CD4-positive, alpha-beta T cell (primary cell): ENCODE results near the gene SORCS2. TPM values are rescaled to one million over a fixed set of nuclear protein-coding genes. Genes with fewer than 3 reads are reported as not detected.

Experiments
- ATAC-seq: fragments of 200-7000 bp; cut with Tn5 transposase; one replicate; pipeline ENCODE4 v1.10.0; 2022; ENCODE audit warnings: mild to moderate bottlenecking; ENCODE audit not compliant: poor library complexity
- CTCF ChIA-PET: fragments of 350-600 bp; sonication (Branson Sonifier 250); formaldehyde crosslinking; loops from one replicate; lab custom pipeline; 2021; ENCODE audit warnings: antibody characterized with exemption, inconsistent platforms; lab: Charles Lee
- POLR2A ChIA-PET: fragments of 350-600 bp; sonication (Branson Sonifier 250); formaldehyde crosslinking; loops from one replicate; lab custom pipeline; 2021; ENCODE audit warnings: antibody characterized with exemption, inconsistent platforms; lab: Charles Lee
- DNase-seq, 14 experiments: peaks; one replicate each; pipeline ENCODE4 v3.0.0-alpha.2; 2013 to 2020; ENCODE audit warnings: mixed read lengths in 2 of 14
- H3K27ac ChIP-seq, 2 donors: one replicate each; pipeline versions ENCODE4 v1.5.1 to v1.7.0; 2013; ENCODE audit warnings: low read length in 2 of 2, low read depth in 1 of 2, mild to moderate bottlenecking in 1 of 2
- H3K27me3 ChIP-seq, 2 experiments: 1 replicate in 1 of 2; 2 replicates in 1 of 2; pipeline versions ENCODE4 v1.6.1 to v1.7.0; 2013; ENCODE audit warnings: low read length in 2 of 2, control low read depth in 1 of 2, mild to moderate bottlenecking in 1 of 2, moderate library complexity in 1 of 2; ENCODE audit not compliant: insufficient read depth in 2 of 2, control insufficient read depth in 1 of 2
- H3K36me3 ChIP-seq: one replicate; pipeline ENCODE4 v1.6.1; 2013; ENCODE audit warnings: low read length, control low read depth; ENCODE audit not compliant: insufficient read depth
- H3K4me1 ChIP-seq: one replicate; pipeline ENCODE4 v1.6.1; 2013; ENCODE audit warnings: low read length, control low read depth; ENCODE audit not compliant: insufficient read depth
- H3K4me3 ChIP-seq: one replicate; pipeline ENCODE4 v1.5.1; 2013; ENCODE audit warnings: mild to moderate bottlenecking, low read length, moderate library complexity
- H3K9me3 ChIP-seq, 2 experiments: 1 replicate in 1 of 2; 2 replicates in 1 of 2; pipeline versions ENCODE4 v1.6.1 to v1.7.0; 2013; ENCODE audit warnings: low read length in 2 of 2, mild to moderate bottlenecking in 2 of 2, control low read depth in 1 of 2, moderate library complexity in 1 of 2; ENCODE audit not compliant: control insufficient read depth in 1 of 2, insufficient read depth in 1 of 2
- H3K27ac Mint-ChIP-seq: one replicate; pipeline ENCODE4 v1.8.0; 2020; ENCODE audit warnings: mixed read lengths
- H3K27me3 Mint-ChIP-seq: one replicate; pipeline ENCODE4 v1.8.0; 2021; ENCODE audit warnings: mixed read lengths
- H3K36me3 Mint-ChIP-seq: one replicate; pipeline ENCODE4 v1.8.0; 2021; ENCODE audit warnings: low read depth, mixed read lengths
- H3K4me1 Mint-ChIP-seq: one replicate; pipeline ENCODE4 v1.8.0; 2021; ENCODE audit warnings: low read depth, mixed read lengths
- H3K4me3 Mint-ChIP-seq: one replicate; pipeline ENCODE4 v1.8.0; 2020; ENCODE audit warnings: mild to moderate bottlenecking, mixed read lengths
- H3K9me3 Mint-ChIP-seq: one replicate; pipeline ENCODE4 v1.8.0; 2020; ENCODE audit warnings: mixed read lengths
- intact Hi-C, 2 experiments: fragments of 100-400 bp; cut with DNase I in 1 of 2; cut with micrococcal nuclease in 1 of 2; formaldehyde crosslinking; loops; one replicate each; pipeline versions ENCODE4 v1.15.1 to v1.9.0; 2023 to 2025; cut with DNase I, micrococcal nuclease
- total RNA-seq, 174 experiments: library from RNA in 2 of 174; stranded (reverse) in 2 of 174; gene quantifications; one replicate each; pipeline ENCODE4 v1.2.3 and lab custom pipeline; 2021 to 2026
- TF ChIP-seq, protein P1 (sequence below): fragments of 200-600 bp; IDR thresholded peaks from one replicate; pipeline ENCODE4 v1.8.0; 2022; ENCODE audit warnings: antibody characterized with exemption, mild to moderate bottlenecking

The SORCS2 gene
- total RNA-seq, 2 experiments from 2014 or later, result not detected

DNA sequence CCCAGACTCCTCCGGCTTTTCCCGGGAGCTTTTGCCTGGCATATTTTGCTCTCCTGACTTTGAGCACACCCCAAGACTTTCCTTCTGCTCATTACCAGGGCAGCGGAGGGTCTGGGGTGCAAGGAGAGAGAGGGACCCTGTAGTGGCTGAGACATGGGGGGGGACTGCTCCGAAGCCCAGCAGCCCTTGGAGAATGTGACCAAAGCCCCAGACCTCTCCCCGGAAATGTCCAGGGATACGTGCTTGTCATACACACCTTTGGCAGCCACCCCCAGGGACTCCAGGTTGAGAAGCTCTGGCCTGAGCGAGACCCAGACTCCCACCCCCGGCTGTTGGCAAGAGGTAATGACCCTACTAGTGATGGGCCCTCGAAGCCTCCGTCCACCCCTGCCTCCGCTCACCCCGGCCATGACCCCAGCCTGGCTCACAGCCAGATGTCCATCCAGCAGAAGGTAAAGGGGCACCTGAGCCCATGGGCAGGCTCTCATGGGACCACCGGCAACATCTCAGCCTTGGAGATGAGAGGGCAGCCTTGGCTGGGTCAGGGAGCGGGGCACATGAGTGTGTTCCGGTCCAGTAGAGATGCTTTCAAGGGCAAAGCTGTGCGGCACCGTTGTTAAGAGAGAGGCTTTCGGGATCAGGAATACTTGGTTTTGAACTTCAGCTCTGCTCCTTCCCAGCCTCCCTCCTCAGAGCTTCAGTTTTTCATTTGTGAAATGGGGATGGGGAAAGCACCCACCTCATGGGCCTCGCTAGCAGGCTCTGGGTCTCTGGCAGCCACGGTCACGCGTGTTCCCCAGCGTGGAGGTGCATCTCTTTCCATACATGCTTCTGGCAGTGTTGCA lies 240.4 kb downstream of the SORCS2 start:
- CTCF ChIA-PET, result no interaction called here

DNA sequence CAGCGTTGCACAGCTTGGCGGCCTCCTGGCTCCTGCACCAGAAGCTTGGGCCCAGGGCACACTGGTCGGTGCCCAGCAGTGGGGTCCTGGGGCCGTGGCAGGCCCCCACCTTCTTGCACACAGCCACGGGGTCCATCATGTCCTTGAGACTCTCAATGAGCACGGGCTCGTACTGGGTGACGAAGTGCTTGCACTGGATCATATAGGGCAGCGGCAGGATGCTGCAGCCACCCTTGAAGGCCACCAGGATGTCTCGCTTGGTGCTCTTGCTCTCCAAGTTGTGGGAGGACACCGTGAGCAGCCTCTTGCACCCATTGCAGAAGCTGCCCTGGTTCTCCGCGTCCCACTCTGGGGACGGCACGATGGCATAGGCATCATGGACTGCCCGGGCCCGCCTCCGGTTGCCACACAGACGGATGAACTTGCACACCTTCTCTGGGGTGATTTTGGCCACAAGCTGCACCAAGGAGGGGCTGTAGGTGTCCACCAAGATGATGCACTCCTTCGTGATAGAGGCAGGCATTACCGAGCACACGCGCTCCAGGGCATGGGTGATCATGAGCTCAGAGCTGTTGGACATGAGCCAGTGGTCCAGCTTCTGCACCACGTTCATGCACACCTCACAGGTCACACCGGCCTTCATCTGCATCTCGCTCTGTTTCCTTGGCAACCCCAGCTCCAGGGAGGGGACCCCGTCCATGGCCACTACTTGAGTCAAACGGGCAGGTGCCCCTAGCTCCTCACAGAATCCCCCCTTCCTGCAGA lies 241.2 kb downstream of the SORCS2 start:
- no peaks in the 10 kb centered on the region for H3K4me1 ChIP-seq
- Mint-ChIP-seq H3K27ac (no peak overlapping the region), H3K4me3 (no peak overlapping the region), H3K36me3 (no peaks in the 10 kb centered on the region), H3K27me3 (no peaks in the 10 kb centered on the region), H3K4me1 (no peaks in the 10 kb centered on the region), H3K9me3 (no peaks in the 10 kb centered on the region)
- intact Hi-C loops, result no loop called here
- ChIA-PET CTCF (no interaction called here), POLR2A (no interaction called here)
- peaks cover 0 to 12% of the 10 kb centered on the region in 2 experiments for H3K9me3 ChIP-seq
- ATAC-seq (no peak), DNase-seq (no peak)
- no peak overlapping the region for H3K27ac ChIP-seq
- H3K4me3 ChIP-seq, result no peak overlapping the region
- H3K36me3 ChIP-seq, result no peaks in the 10 kb centered on the region
- TF ChIP-seq, protein P1, sequence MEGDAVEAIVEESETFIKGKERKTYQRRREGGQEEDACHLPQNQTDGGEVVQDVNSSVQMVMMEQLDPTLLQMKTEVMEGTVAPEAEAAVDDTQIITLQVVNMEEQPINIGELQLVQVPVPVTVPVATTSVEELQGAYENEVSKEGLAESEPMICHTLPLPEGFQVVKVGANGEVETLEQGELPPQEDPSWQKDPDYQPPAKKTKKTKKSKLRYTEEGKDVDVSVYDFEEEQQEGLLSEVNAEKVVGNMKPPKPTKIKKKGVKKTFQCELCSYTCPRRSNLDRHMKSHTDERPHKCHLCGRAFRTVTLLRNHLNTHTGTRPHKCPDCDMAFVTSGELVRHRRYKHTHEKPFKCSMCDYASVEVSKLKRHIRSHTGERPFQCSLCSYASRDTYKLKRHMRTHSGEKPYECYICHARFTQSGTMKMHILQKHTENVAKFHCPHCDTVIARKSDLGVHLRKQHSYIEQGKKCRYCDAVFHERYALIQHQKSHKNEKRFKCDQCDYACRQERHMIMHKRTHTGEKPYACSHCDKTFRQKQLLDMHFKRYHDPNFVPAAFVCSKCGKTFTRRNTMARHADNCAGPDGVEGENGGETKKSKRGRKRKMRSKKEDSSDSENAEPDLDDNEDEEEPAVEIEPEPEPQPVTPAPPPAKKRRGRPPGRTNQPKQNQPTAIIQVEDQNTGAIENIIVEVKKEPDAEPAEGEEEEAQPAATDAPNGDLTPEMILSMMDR, result no peak
- H3K27me3 ChIP-seq, result no peaks in the 10 kb centered on the region

More for the DNA sequence above, 240.4 kb downstream of the SORCS2 start:
- TF ChIP-seq, protein P1, result no peak
- Histone ChIP-seq H3K4me1 (no peaks in the 10 kb centered on the region), H3K27me3 (no peaks in the 10 kb centered on the region), H3K27ac (no peak overlapping the region), H3K4me3 (no peak overlapping the region), H3K36me3 (no peaks in the 10 kb centered on the region), H3K9me3 (peaks cover 0 to 12% of the 10 kb centered on the region in 2 experiments)
- no peaks in the 10 kb centered on the region for H3K27me3 Mint-ChIP-seq
- H3K4me1 Mint-ChIP-seq, result no peaks in the 10 kb centered on the region
- H3K36me3 Mint-ChIP-seq, result no peaks in the 10 kb centered on the region
- no peaks in the 10 kb centered on the region for H3K9me3 Mint-ChIP-seq
- no peak overlapping the region for H3K27ac Mint-ChIP-seq
- no peak for DNase-seq
- POLR2A ChIA-PET, result no interaction called here
- intact Hi-C loops, result no loop called here
- no peak overlapping the region for H3K4me3 Mint-ChIP-seq
- ATAC-seq, result no peak

DNA sequence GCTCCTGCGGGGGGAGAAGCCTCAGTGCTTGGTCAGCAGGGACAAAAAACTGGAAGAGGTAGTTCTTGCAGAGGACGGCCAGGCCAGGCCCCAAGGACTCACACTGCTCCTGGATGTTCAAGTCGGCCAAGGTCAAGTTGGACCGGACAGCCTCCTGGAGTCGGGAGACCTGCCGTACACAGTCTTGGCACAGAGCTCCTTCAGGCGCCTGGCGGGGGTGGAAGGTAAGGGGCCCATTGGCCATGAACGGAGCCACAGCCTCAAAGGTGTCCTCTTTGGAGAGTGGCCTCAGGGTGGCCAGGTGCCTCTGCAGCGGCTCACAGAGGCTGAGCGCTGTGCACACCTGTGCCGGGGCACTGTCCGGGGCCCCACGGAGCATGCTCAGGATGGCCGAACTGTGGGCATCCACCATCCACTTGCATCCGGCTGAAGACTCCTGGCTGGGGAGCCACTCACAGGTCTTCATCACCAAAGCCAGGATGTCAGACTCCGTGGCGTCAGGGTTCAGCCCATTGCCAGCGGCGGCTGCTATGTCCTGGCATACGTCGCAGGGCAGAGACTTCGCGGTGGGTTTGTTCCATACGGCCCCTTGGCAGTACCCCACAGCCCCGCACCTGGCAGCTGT lies 241.9 kb downstream of the SORCS2 start:
- peaks cover 0 to 12% of the 10 kb centered on the region in 2 experiments for H3K9me3 ChIP-seq
- ChIA-PET CTCF (no interaction called here), POLR2A (no interaction called here)
- Mint-ChIP-seq H3K4me1 (no peaks in the 10 kb centered on the region), H3K4me3 (no peak overlapping the region), H3K27ac (no peak overlapping the region), H3K36me3 (no peaks in the 10 kb centered on the region), H3K27me3 (no peaks in the 10 kb centered on the region), H3K9me3 (no peaks in the 10 kb centered on the region)
- DNase-seq (no peak), ATAC-seq (no peak)
- TF ChIP-seq, protein P1, result no peak
- H3K27ac ChIP-seq, result no peak overlapping the region
- no peaks in the 10 kb centered on the region for H3K27me3 ChIP-seq
- no peaks in the 10 kb centered on the region for H3K36me3 ChIP-seq
- intact Hi-C loops, result no loop called here
- H3K4me1 ChIP-seq, result no peaks in the 10 kb centered on the region
- H3K4me3 ChIP-seq, result no peak overlapping the region
